ENCODE results near the gene ECE2. TPM values are rescaled to one million over a fixed set of nuclear protein-coding genes. Genes with fewer than 3 reads are reported as not detected.
A peak's percentile ranks its signal among the peaks of the same experiment; 100 is the strongest.

ECE2 gene
- total RNA-seq, 1 experiment from 2014 or later = not detected

GRCh38 chr3:184260724-184261269, 15.0 kb upstream of the ECE2 start:
- Histone ChIP-seq H3K9ac (ENCODE audit: low read length) (no peak overlapping the region), H3F3A (ENCODE audit: low read length, unreplicated experiment) (no peaks in the 10 kb centered on the region), H3K4me2 (ENCODE audit: low read length) (peak overlapping the region; percentile 97), H3K27ac (ENCODE audit: low read length) (no peak overlapping the region), H3K79me2 (ENCODE audit: low read length) (no peaks in the 10 kb centered on the region), H3K9me3 (ENCODE audit: low read length) (no peaks in the 10 kb centered on the region), H3K27me3 (ENCODE audit: low read length) (no peaks in the 10 kb centered on the region), H3K4me3 (ENCODE audit: low read length) (peak overlapping the region; percentile 76), H4K20me1 (ENCODE audit: low read length) (peaks cover 12% of the 10 kb centered on the region; the same call in 1 of the 2 replicates), H3K36me3 (ENCODE audit: low read depth, low read length) (no peaks in the 10 kb centered on the region), H3K4me1 (ENCODE audit: insufficient read depth, low read length) (peaks cover 13% of the 10 kb centered on the region), H3K9me2 (replicated peaks; ENCODE audit: low read length) (no peaks in the 10 kb centered on the region), H2AFZ (ENCODE audit: low read length) (peak overlapping the region; percentile 78)
- ATAC-seq (peak; percentile 8), DNase-seq (no peak)
- BruUV-seq (replicated peaks) = no TSS peak
- POLR2A ChIA-PET (ENCODE audit: unreplicated experiment) = no interaction called here
- CTCF ChIA-PET = interaction anchor here (0.7 kb wide), 1 partner anchor 365 kb away, joined by 3 read pairs; no protein-coding TSS in a partner anchor
- intact Hi-C loops (cut with micrococcal nuclease) = no loop called here
- TF ChIP-seq EZH2 (IDR thresholded peaks at IDR 0.05; ENCODE audit: low read length, unreplicated experiment) = no peak

GRCh38 chr3:184261270-184261853, 14.5 kb upstream of the ECE2 start, which contains the start of gene CAMK2N2:
TSS of gene CAMK2N2 (minus strand) at chr3:184261553. CDS start at chr3:184261285, 268 bp downstream.
- Histone ChIP-seq H3F3A (ENCODE audit: low read length, unreplicated experiment) (no peaks in the 10 kb centered on the region), H3K27me3 (ENCODE audit: low read length) (no peaks in the 10 kb centered on the region), H3K27ac (ENCODE audit: low read length) (no peak within 1 kb of the TSS), H2AFZ (ENCODE audit: low read length) (peak within 1 kb of the TSS; percentile 93), H3K4me2 (ENCODE audit: low read length) (peak within 1 kb of the TSS; percentile 99), H4K20me1 (ENCODE audit: low read length) (peaks cover 12% of the 10 kb centered on the region; the same call in 1 of the 2 replicates), H3K36me3 (ENCODE audit: low read depth, low read length) (no peaks in the 10 kb centered on the region), H3K9ac (ENCODE audit: low read length) (no peak within 1 kb of the TSS; the same call in 1 of the 2 replicates), H3K4me1 (ENCODE audit: insufficient read depth, low read length) (peaks cover 13% of the 10 kb centered on the region), H3K9me3 (ENCODE audit: low read length) (no peaks in the 10 kb centered on the region), H3K9me2 (replicated peaks; ENCODE audit: low read length) (no peaks in the 10 kb centered on the region), H3K4me3 (ENCODE audit: low read length) (peak within 1 kb of the TSS; percentile 76), H3K79me2 (ENCODE audit: low read length) (no peaks in the 10 kb centered on the region)
- BruUV-seq (replicated peaks) = no TSS peak
- CTCF ChIA-PET = interaction anchor here (0.7 kb wide), 1 partner anchor 366 kb away, joined by 3 read pairs; no protein-coding TSS in a partner anchor
- POLR2A ChIA-PET (ENCODE audit: unreplicated experiment) = interaction anchor here (0.6 kb wide), 1 partner anchor 50 kb away, joined by 3 read pairs; no protein-coding TSS in a partner anchor
- intact Hi-C loops (cut with micrococcal nuclease) = no loop called here
- TF ChIP-seq CTCF (conservative IDR thresholded peaks at IDR 0.05; ENCODE audit: low read depth, low read length) (no peak), EZH2 (IDR thresholded peaks at IDR 0.05; ENCODE audit: low read length, unreplicated experiment) (no peak), EZH2phosphoT487 (IDR thresholded peaks at IDR 0.05; ENCODE audit: borderline replicate concordance, low read length) (no peak)
- DNase-seq (peak; percentile 80), ATAC-seq (peak; percentile 81)

- Histone ChIP-seq H3K27me3 (ENCODE audit: low read length) (no peaks in the 10 kb centered on the region), H3K9ac (ENCODE audit: low read length) (no peak overlapping the region; the same call in 1 of the 2 replicates), H3K27ac (ENCODE audit: low read length) (no peak overlapping the region), H2AFZ (ENCODE audit: low read length) (peak overlapping the region; percentile 93), H3K36me3 (ENCODE audit: low read depth, low read length) (no peaks in the 10 kb centered on the region), H3K9me2 (replicated peaks; ENCODE audit: low read length) (no peaks in the 10 kb centered on the region), H3K4me3 (ENCODE audit: low read length) (peak overlapping the region; percentile 75), H4K20me1 (ENCODE audit: low read length) (peaks cover 12% of the 10 kb centered on the region; the same call in 1 of the 2 replicates), H3K79me2 (ENCODE audit: low read length) (no peaks in the 10 kb centered on the region), H3F3A (ENCODE audit: low read length, unreplicated experiment) (no peaks in the 10 kb centered on the region), H3K9me3 (ENCODE audit: low read length) (no peaks in the 10 kb centered on the region), H3K4me1 (ENCODE audit: insufficient read depth, low read length) (peaks cover 13% of the 10 kb centered on the region), H3K4me2 (ENCODE audit: low read length) (peak overlapping the region; percentile 99)
- no peak for TF ChIP-seq CTCF (conservative IDR thresholded peaks at IDR 0.05; ENCODE audit: low read depth, low read length)
- TF ChIP-seq EZH2phosphoT487 (IDR thresholded peaks at IDR 0.05; ENCODE audit: borderline replicate concordance, low read length) = no peak
- no peak for TF ChIP-seq EZH2 (IDR thresholded peaks at IDR 0.05; ENCODE audit: low read length, unreplicated experiment)
- ChIA-PET POLR2A (ENCODE audit: unreplicated experiment) (interaction anchor here (0.6 kb wide), 1 partner anchor 50 kb away, joined by 3 read pairs; no protein-coding TSS in a partner anchor), CTCF (no interaction called here)
- ATAC-seq = peak; percentile 27
- peak; percentile 21 for DNase-seq
- BruUV-seq (replicated peaks) = no TSS peak
- intact Hi-C loops (cut with micrococcal nuclease) = no loop called here
Observed at GRCh38 chr3:184261854-184262763, 13.7 kb upstream of the ECE2 start.
